Spinal cord (tissue), 10 donors: ENCODE data around the gene OSBP. TPM values are rescaled to one million over a fixed set of nuclear protein-coding genes. Genes with fewer than 3 reads are reported as not detected.
A peak's percentile ranks its signal among the peaks of the same experiment; 100 is the strongest.
"Not testable (repeated sequence)": the region's sequence is repeated elsewhere in the genome, so short reads cannot be mapped to it uniquely, and the experiment has no call there.

Experiments used
- DNase-seq, 6 donors: peaks; one replicate each; pipeline versions ENCODE4 v3.0.0 to v3.0.0-alpha.2; 2013 to 2015; ENCODE audit warnings: low spot score in 6 of 6, low read depth in 4 of 6
- H3K27ac ChIP-seq: one replicate; pipeline ENCODE4 v1.5.1; 2013; ENCODE audit warnings: low read depth, low read length, control low read depth
- H3K27me3 ChIP-seq: one replicate; pipeline ENCODE4 v1.6.1; 2013; ENCODE audit warnings: low read length; ENCODE audit not compliant: control insufficient read depth, insufficient read depth
- H3K36me3 ChIP-seq: one replicate; pipeline ENCODE4 v1.6.1; 2013; ENCODE audit warnings: low read length; ENCODE audit not compliant: control insufficient read depth, insufficient read depth
- H3K4me1 ChIP-seq: one replicate; pipeline ENCODE4 v1.6.1; 2013; ENCODE audit warnings: low read length; ENCODE audit not compliant: control insufficient read depth, insufficient read depth
- H3K4me3 ChIP-seq: one replicate; pipeline ENCODE4 v1.5.1; 2013; ENCODE audit warnings: low read depth, low read length, control low read depth
- H3K9me3 ChIP-seq: one replicate; pipeline ENCODE4 v1.6.1; 2013; ENCODE audit warnings: low read length; ENCODE audit not compliant: control insufficient read depth, insufficient read depth
- WGBS: methylation state at CpG from one replicate; pipeline ENCODE4 v1.1.5; 2013; ENCODE audit warnings: missing lambda C conversion rate; ENCODE audit not compliant: insufficient coverage; 5-methylcytosine and 5-hydroxymethylcytosine counted together
- polyA plus RNA-seq, 2 donors: library from polyadenylated mRNA; unstranded; fragments of 120-200 nt; gene quantifications; one replicate each; pipeline ENCODE4 v1.2.1, GENCODE V29; 2013; ENCODE audit not compliant: insufficient read length in 2 of 2
- total RNA-seq, 2 donors: library from RNA; depleted of rRNA in 1 of 2; stranded (reverse); fragments of 120-200 nt in 1 of 2; fragments of >200 nt in 1 of 2; gene quantifications; one replicate each; pipeline versions ENCODE4 v1.2.3 to v1.2.4, GENCODE V29; 2013 to 2014
- donor health status: healthy.

Gene OSBP
- total and polyA plus RNA-seq, 4 donors = 28.6 to 42.6 (median 34.6) TPM

- Histone ChIP-seq H3K4me3 (no peak overlapping the region), H3K9me3 (no peaks in the 10 kb centered on the region), H3K27ac (no peak overlapping the region), H3K4me1 (no peaks in the 10 kb centered on the region), H3K36me3 (no peaks in the 10 kb centered on the region), H3K27me3 (no peaks in the 10 kb centered on the region)
- peak in 2 of 6 donors; percentile 4 to 76 for DNase-seq
- no CpG with 5 or more reads among the region's 2 CpGs for WGBS
Observed at GRCh38 chr11:59630493-59630892, 14.9 kb upstream of the OSBP start.

- Histone ChIP-seq H3K4me1 (no peaks in the 10 kb centered on the region), H3K36me3 (no peaks in the 10 kb centered on the region), H3K27me3 (no peaks in the 10 kb centered on the region), H3K4me3 (no peak overlapping the region), H3K9me3 (no peaks in the 10 kb centered on the region), H3K27ac (no peak overlapping the region)
- DNase-seq = no peak
Observed at GRCh38 chr11:59629996-59630395, 14.4 kb upstream of the OSBP start.

GRCh38 chr11:59626969-59627368 lies 11.4 kb upstream of the OSBP start:
- H3K36me3 ChIP-seq, H3K4me1 ChIP-seq, H3K27ac ChIP-seq, DNase-seq, H3K27me3 ChIP-seq, H3K4me3 ChIP-seq, H3K9me3 ChIP-seq: not testable (repeated sequence)
- 90% methylated on average over 3 of the region's 4 CpGs for WGBS

- no peaks in the 10 kb centered on the region for H3K4me1 ChIP-seq
- DNase-seq = no peak
- no CpG with 5 or more reads among the region's 3 CpGs for WGBS
- no peak overlapping the region for H3K4me3 ChIP-seq
- H3K36me3 ChIP-seq = no peaks in the 10 kb centered on the region
- no peaks in the 10 kb centered on the region for H3K27me3 ChIP-seq
- H3K9me3 ChIP-seq = no peaks in the 10 kb centered on the region
- H3K27ac ChIP-seq = no peak overlapping the region
Observed at GRCh38 chr11:59625703-59626102, 10.1 kb upstream of the OSBP start.

GRCh38 chr11:59617876-59618275 lies 2.3 kb upstream of the OSBP start:
- H3K9me3 ChIP-seq = no peaks in the 10 kb centered on the region
- H3K27ac ChIP-seq = no peak overlapping the region
- no peak overlapping the region for H3K4me3 ChIP-seq
- H3K36me3 ChIP-seq = no peaks in the 10 kb centered on the region
- no CpG with 5 or more reads among the region's 1 CpG for WGBS
- DNase-seq = no peak
- H3K4me1 ChIP-seq = peaks cover 7% of the 10 kb centered on the region
- H3K27me3 ChIP-seq = no peaks in the 10 kb centered on the region

- Histone ChIP-seq H3K36me3 (no peaks in the 10 kb centered on the region), H3K27ac (peak overlapping the region; percentile 94), H3K4me3 (peak overlapping the region; percentile 65), H3K9me3 (no peaks in the 10 kb centered on the region), H3K4me1 (peaks cover 7% of the 10 kb centered on the region), H3K27me3 (no peaks in the 10 kb centered on the region)
- no peak for DNase-seq
- WGBS = under 1% methylated on average over 14 of the region's 18 CpGs
Observed at GRCh38 chr11:59616396-59616982, 915 bp upstream of the OSBP start.

- DNase-seq = peak in 3 of 6 donors; percentile 8 to 80 (median 12)
- under 1% methylated on average over 51 of the region's 51 CpGs for WGBS
- H3K9me3 ChIP-seq = no peaks in the 10 kb centered on the region
- peaks cover 3% of the 10 kb centered on the region for H3K36me3 ChIP-seq
- H3K27me3 ChIP-seq = no peaks in the 10 kb centered on the region
- peak overlapping the region; percentile 90 for H3K4me3 ChIP-seq
- H3K4me1 ChIP-seq = peaks cover 7% of the 10 kb centered on the region
- H3K27ac ChIP-seq = peak overlapping the region; percentile 79
Observed at GRCh38 chr11:59615120-59615636, 396 bp downstream of the OSBP start.

GRCh38 chr11:59614277-59615119 lies 1.1 kb downstream of the OSBP start:
- peaks cover 7% of the 10 kb centered on the region for H3K36me3 ChIP-seq
- DNase-seq = no peak
- H3K27ac ChIP-seq = no peak overlapping the region
- peaks cover 7% of the 10 kb centered on the region for H3K4me1 ChIP-seq
- H3K27me3 ChIP-seq = no peaks in the 10 kb centered on the region
- no peaks in the 10 kb centered on the region for H3K9me3 ChIP-seq
- H3K4me3 ChIP-seq = peak overlapping the region; percentile 90
- WGBS = 5% methylated on average over 10 of the region's 13 CpGs

GRCh38 chr11:59611570-59612565 lies 3.7 kb downstream of the OSBP start:
- Histone ChIP-seq H3K27ac (no peak overlapping the region), H3K4me3 (no peak overlapping the region), H3K4me1 (peaks cover 7% of the 10 kb centered on the region), H3K9me3 (no peaks in the 10 kb centered on the region), H3K36me3 (peaks cover 20% of the 10 kb centered on the region), H3K27me3 (no peaks in the 10 kb centered on the region)
- WGBS = 51% methylated on average over 4 of the region's 6 CpGs
- peak in 1 of 6 donors; percentile 56 for DNase-seq
